SH-SY5Y (cell line): Measurements from ENCODE around the gene SKA3.

Source experiments
- GATA2 ChIP-seq: IDR thresholded peaks from 2 replicates; pipeline ENCODE4 v1.6.1; 2011; ENCODE audit warnings: mild to moderate bottlenecking, low read depth, low read length
- GATA3 ChIP-seq: IDR thresholded peaks from 2 replicates; pipeline ENCODE4 v1.6.1; 2011; ENCODE audit warnings: low read depth, mild to moderate bottlenecking, low read length, moderate library complexity

SKA3 gene

GRCh38 chr13:21152251-21152899 is 24.0 kb downstream of the SKA3 start:
- TF ChIP-seq GATA2, result no peak
- no peak for TF ChIP-seq GATA3

GRCh38 chr13:21150013-21150412 is 26.3 kb downstream of the SKA3 start:
- no peak for TF ChIP-seq GATA2
- TF ChIP-seq GATA3, result no peak

- TF ChIP-seq GATA3 (no peak), GATA2 (no peak)
These were observed 26.8 kb downstream of the SKA3 start for GRCh38 chr13:21149568-21149967.

GRCh38 chr13:21148557-21149258 is 27.6 kb downstream of the SKA3 start:
- TF ChIP-seq GATA2 (no peak), GATA3 (no peak)

- TF ChIP-seq GATA2 (no peak), GATA3 (no peak)
These were observed 28.5 kb downstream of the SKA3 start for GRCh38 chr13:21147827-21148226.

- TF ChIP-seq GATA3, result no peak
- no peak for TF ChIP-seq GATA2
These were observed 33.6 kb downstream of the SKA3 start for GRCh38 chr13:21142766-21143165.

GRCh38 chr13:21139374-21139773 is 37.0 kb downstream of the SKA3 start:
- TF ChIP-seq GATA2 (no peak), GATA3 (no peak)

GRCh38 chr13:21138561-21138960 is 37.8 kb downstream of the SKA3 start:
- TF ChIP-seq GATA2, result no peak
- no peak for TF ChIP-seq GATA3

GRCh38 chr13:21137696-21138095 is 38.7 kb downstream of the SKA3 start:
- TF ChIP-seq GATA3 (no peak), GATA2 (no peak)

GRCh38 chr13:21134475-21134874 is 41.9 kb downstream of the SKA3 start:
- no peak for TF ChIP-seq GATA2
- no peak for TF ChIP-seq GATA3

- no peak for TF ChIP-seq GATA3
- TF ChIP-seq GATA2, result no peak
These were observed 43.3 kb downstream of the SKA3 start for GRCh38 chr13:21133077-21133476.

- TF ChIP-seq GATA3 (no peak), GATA2 (no peak)
These were observed 46.2 kb downstream of the SKA3 start for GRCh38 chr13:21130116-21130515.

GRCh38 chr13:21124852-21125251 is 51.5 kb downstream of the SKA3 start:
- TF ChIP-seq GATA2 (no peak), GATA3 (no peak)

- no peak for TF ChIP-seq GATA3
- no peak for TF ChIP-seq GATA2
These were observed 52.4 kb downstream of the SKA3 start for GRCh38 chr13:21123956-21124355.

GRCh38 chr13:21121616-21122015 is 54.7 kb downstream of the SKA3 start:
- TF ChIP-seq GATA3, result no peak
- TF ChIP-seq GATA2, result no peak

- TF ChIP-seq GATA2 (no peak), GATA3 (no peak)
These were observed 56.2 kb downstream of the SKA3 start for GRCh38 chr13:21120191-21120590.

GRCh38 chr13:21119526-21119925 is 56.8 kb downstream of the SKA3 start:
- no peak for TF ChIP-seq GATA3
- no peak for TF ChIP-seq GATA2

GRCh38 chr13:21118180-21118579 is 58.2 kb downstream of the SKA3 start:
- TF ChIP-seq GATA3 (no peak), GATA2 (no peak)
